Stimulated activated effector memory CD8-positive, alpha-beta T cell treated with anti-CD3 and anti-CD28 coated beads, Interleukin-12 subunit alpha, Interleukin-12 subunit beta, amount 100 ng/mL, for 72 hours (primary cell): Measurements from ENCODE around the gene ADCY7.

Source experiments
- ATAC-seq: fragments of 150-1000 bp; cut with Tn5 transposase; 2 replicates; pipeline ENCODE4 v1.10.0; 2021
- DNase-seq, 2 donors: peaks; one replicate each; pipeline ENCODE4 v3.0.0; 2021 to 2022; ENCODE audit warnings: low spot score in 2 of 2
- H3K27ac Mint-ChIP-seq: one replicate; pipeline ENCODE4 v1.8.0; 2022; ENCODE audit warnings: mild to moderate bottlenecking, mixed read lengths
- H3K36me3 Mint-ChIP-seq: one replicate; pipeline ENCODE4 v1.8.0; 2022; ENCODE audit warnings: mild to moderate bottlenecking, mixed read lengths
- H3K4me1 Mint-ChIP-seq: one replicate; pipeline ENCODE4 v1.8.0; 2022; ENCODE audit warnings: mixed read lengths
- H3K4me3 Mint-ChIP-seq: one replicate; pipeline ENCODE4 v1.8.0; 2022; ENCODE audit warnings: mild to moderate bottlenecking, mixed read lengths
- H3K9me3 Mint-ChIP-seq: one replicate; pipeline ENCODE4 v1.8.0; 2022; ENCODE audit warnings: mixed read lengths

Gene ADCY7

GRCh38 chr16:50259334-50260205 lies 6.8 kb upstream of the ADCY7 start:
- no peak for DNase-seq
- H3K4me1 Mint-ChIP-seq, result peaks cover 50% of the 10 kb centered on the region
- no peak for ATAC-seq
- peaks cover 6% of the 10 kb centered on the region for H3K36me3 Mint-ChIP-seq
- H3K4me3 Mint-ChIP-seq, result no peak overlapping the region
- H3K9me3 Mint-ChIP-seq, result no peaks in the 10 kb centered on the region
- H3K27ac Mint-ChIP-seq, result peak overlapping the region; percentile 13

- peaks cover 59% of the 10 kb centered on the region for H3K4me1 Mint-ChIP-seq
- no peaks in the 10 kb centered on the region for H3K9me3 Mint-ChIP-seq
- no peak for ATAC-seq
- H3K4me3 Mint-ChIP-seq, result no peak overlapping the region
- no peak for DNase-seq
- H3K36me3 Mint-ChIP-seq, result peaks cover 6% of the 10 kb centered on the region
- peak overlapping the region; percentile 82 for H3K27ac Mint-ChIP-seq
Observed at GRCh38 chr16:50260206-50261159, 5.9 kb upstream of the ADCY7 start.

GRCh38 chr16:50261160-50261706 lies 5.1 kb upstream of the ADCY7 start:
- peak overlapping the region; percentile 82 for H3K27ac Mint-ChIP-seq
- H3K9me3 Mint-ChIP-seq, result no peaks in the 10 kb centered on the region
- no peak for ATAC-seq
- H3K36me3 Mint-ChIP-seq, result peaks cover 8% of the 10 kb centered on the region
- peaks cover 66% of the 10 kb centered on the region for H3K4me1 Mint-ChIP-seq
- no peak overlapping the region for H3K4me3 Mint-ChIP-seq
- DNase-seq, result no peak

- Mint-ChIP-seq H3K4me3 (no peak overlapping the region), H3K4me1 (peaks cover 68% of the 10 kb centered on the region), H3K9me3 (no peaks in the 10 kb centered on the region), H3K36me3 (peaks cover 14% of the 10 kb centered on the region), H3K27ac (peak overlapping the region; percentile 100)
- DNase-seq (peak in 1 of 2 donors; percentile 48), ATAC-seq (no peak)
Observed at GRCh38 chr16:50261707-50262235, 4.6 kb upstream of the ADCY7 start.

- no peak for ATAC-seq
- DNase-seq, result no peak
- no peaks in the 10 kb centered on the region for H3K9me3 Mint-ChIP-seq
- peak overlapping the region; percentile 81 for H3K4me3 Mint-ChIP-seq
- H3K4me1 Mint-ChIP-seq, result peaks cover 80% of the 10 kb centered on the region
- H3K36me3 Mint-ChIP-seq, result peaks cover 22% of the 10 kb centered on the region
- peak overlapping the region; percentile 100 for H3K27ac Mint-ChIP-seq
Observed at GRCh38 chr16:50263060-50263909, 3.1 kb upstream of the ADCY7 start.

- Mint-ChIP-seq H3K27ac (peak overlapping the region; percentile 100), H3K4me1 (peaks cover 90% of the 10 kb centered on the region), H3K4me3 (peak overlapping the region; percentile 81), H3K9me3 (no peaks in the 10 kb centered on the region), H3K36me3 (peaks cover 22% of the 10 kb centered on the region)
- DNase-seq (peak in 1 of 2 donors; percentile 80), ATAC-seq (peak; percentile 82)
Observed at GRCh38 chr16:50263940-50264929, 2.1 kb upstream of the ADCY7 start.

- DNase-seq, result peak in 1 of 2 donors; percentile 54
- no peak for ATAC-seq
- H3K4me1 Mint-ChIP-seq, result peaks cover 90% of the 10 kb centered on the region
Observed at GRCh38 chr16:50265260-50265659, 1.1 kb upstream of the ADCY7 start.

GRCh38 chr16:50265716-50266336 lies 525 bp upstream of the ADCY7 start:
- no peak for ATAC-seq
- peaks cover 91% of the 10 kb centered on the region for H3K4me1 Mint-ChIP-seq
- H3K4me3 Mint-ChIP-seq, result peak overlapping the region; percentile 81
- H3K9me3 Mint-ChIP-seq, result no peaks in the 10 kb centered on the region
- H3K27ac Mint-ChIP-seq, result peak overlapping the region; percentile 100
- DNase-seq, result no peak
- peaks cover 22% of the 10 kb centered on the region for H3K36me3 Mint-ChIP-seq

More at GRCh38 chr16:50265260-50265659, 1.1 kb upstream of the ADCY7 start:
- H3K9me3 Mint-ChIP-seq, result no peaks in the 10 kb centered on the region
- H3K27ac Mint-ChIP-seq, result peak overlapping the region; percentile 100
- H3K4me3 Mint-ChIP-seq, result peak overlapping the region; percentile 81
- H3K36me3 Mint-ChIP-seq, result peaks cover 22% of the 10 kb centered on the region

GRCh38 chr16:50267151-50267631 lies 840 bp downstream of the ADCY7 start:
- no peaks in the 10 kb centered on the region for H3K9me3 Mint-ChIP-seq
- peak overlapping the region; percentile 100 for H3K27ac Mint-ChIP-seq
- DNase-seq (no peak), ATAC-seq (no peak)
- H3K4me3 Mint-ChIP-seq, result peak overlapping the region; percentile 81
- H3K36me3 Mint-ChIP-seq, result peaks cover 29% of the 10 kb centered on the region
- peaks cover 94% of the 10 kb centered on the region for H3K4me1 Mint-ChIP-seq

- peak overlapping the region; percentile 100 for H3K27ac Mint-ChIP-seq
- peaks cover 94% of the 10 kb centered on the region for H3K4me1 Mint-ChIP-seq
- H3K9me3 Mint-ChIP-seq, result no peaks in the 10 kb centered on the region
- DNase-seq (no peak), ATAC-seq (no peak)
- H3K36me3 Mint-ChIP-seq, result peaks cover 31% of the 10 kb centered on the region
- peak overlapping the region; percentile 81 for H3K4me3 Mint-ChIP-seq
Observed at GRCh38 chr16:50267651-50268050, 1.3 kb downstream of the ADCY7 start.

GRCh38 chr16:50268352-50268751 lies 2.0 kb downstream of the ADCY7 start:
- Mint-ChIP-seq H3K4me3 (peak overlapping the region; percentile 81), H3K9me3 (no peaks in the 10 kb centered on the region), H3K36me3 (peaks cover 32% of the 10 kb centered on the region), H3K4me1 (peaks cover 94% of the 10 kb centered on the region), H3K27ac (peak overlapping the region; percentile 100)
- no peak for ATAC-seq
- DNase-seq, result no peak

GRCh38 chr16:50269061-50269705 lies 2.8 kb downstream of the ADCY7 start:
- DNase-seq (no peak), ATAC-seq (no peak)
- no peaks in the 10 kb centered on the region for H3K9me3 Mint-ChIP-seq
- H3K36me3 Mint-ChIP-seq, result peaks cover 41% of the 10 kb centered on the region
- H3K27ac Mint-ChIP-seq, result peak overlapping the region; percentile 100
- H3K4me3 Mint-ChIP-seq, result peak overlapping the region; percentile 81
- peaks cover 94% of the 10 kb centered on the region for H3K4me1 Mint-ChIP-seq
